Uterus (tissue), 4 donors: Measurements from ENCODE around the gene MS4A7. TPM values are rescaled to one million over a fixed set of nuclear protein-coding genes. Genes with fewer than 3 reads are reported as not detected.

Source experiments
- DNase-seq, 2 donors: peaks; one replicate each; pipeline ENCODE4 v3.0.0-alpha.2; 2019 to 2020
- H3K27ac ChIP-seq, 2 donors: fragments of 200-600 bp; sonication (generic); 1 replicate in 1 of 2; 2 replicates in 1 of 2; pipeline ENCODE4 v1.5.1; 2016 to 2018
- H3K27me3 ChIP-seq, 2 donors: fragments of 200-600 bp; sonication (generic); one replicate each; pipeline ENCODE4 v1.5.1; 2018 to 2019; ENCODE audit warnings: control low read depth in 1 of 2
- H3K36me3 ChIP-seq, 2 donors: fragments of 200-600 bp; sonication (generic); one replicate each; pipeline ENCODE4 v1.5.1; 2019; ENCODE audit warnings: control low read depth in 1 of 2
- H3K4me1 ChIP-seq, 2 donors: fragments of 200-600 bp; sonication (generic); one replicate each; pipeline ENCODE4 v1.5.1; 2018 to 2019; ENCODE audit warnings: control low read depth in 1 of 2
- H3K4me3 ChIP-seq, 2 donors: fragments of 200-600 bp; sonication (generic); 1 replicate in 1 of 2; 2 replicates in 1 of 2; pipeline ENCODE4 v1.5.1; 2018 to 2019; ENCODE audit warnings: mild to moderate bottlenecking in 1 of 2
- H3K9me3 ChIP-seq, 2 donors: fragments of 200-600 bp; sonication (generic); one replicate each; pipeline ENCODE4 v1.5.1; 2019; ENCODE audit warnings: control low read depth in 1 of 2
- POLR2A ChIP-seq, 2 donors: fragments of 450-650 bp; IDR thresholded peaks; one replicate each; pipeline ENCODE4 v1.6.1; 2016; ENCODE audit warnings: antibody characterized with exemption in 2 of 2, mild to moderate bottlenecking in 1 of 2, moderate library complexity in 1 of 2
- intact Hi-C: fragments of 100-400 bp; cut with DNase I; formaldehyde crosslinking; loops from one replicate; pipeline ENCODE4 v1.15.1; 2023; ENCODE audit warnings: low total_unique reads
- total RNA-seq, 4 donors: library from RNA; depleted of rRNA in 3 of 4; stranded (reverse); fragments of >200 nt in 3 of 4; gene quantifications; one replicate each; pipeline versions ENCODE4 v1.1.0 to v1.2.4, GENCODE V29; 2014 to 2023
- TF ChIP-seq, protein P1 (sequence below), 4 experiments: fragments of 200-600 bp in 2 of 4; fragments of 450-650 bp in 2 of 4; sonication (generic) in 2 of 4; IDR thresholded peaks; one replicate each; pipeline ENCODE4 v1.5.1; 2016 to 2019; ENCODE audit warnings: antibody characterized with exemption in 4 of 4, mild to moderate bottlenecking in 2 of 4, moderate library complexity in 1 of 4
- donor health status: DM: yes; HTN: yes; CAD: no.

Gene MS4A7
- total RNA-seq, 4 donors from 2014 or later, result 11.0 to 45.9 (median 29.0) TPM

- Histone ChIP-seq H3K36me3 (no peaks in the 10 kb centered on the region), H3K27me3 (no peaks in the 10 kb centered on the region), H3K4me1 (no peaks in the 10 kb centered on the region), H3K27ac (no peak overlapping the region), H3K4me3 (no peak overlapping the region), H3K9me3 (no peaks in the 10 kb centered on the region)
- DNase-seq, result no peak
- intact Hi-C loops, result no loop called here
- no peak for TF ChIP-seq POLR2A (IDR thresholded peaks at IDR 0.05)
- TF ChIP-seq, protein P1, sequence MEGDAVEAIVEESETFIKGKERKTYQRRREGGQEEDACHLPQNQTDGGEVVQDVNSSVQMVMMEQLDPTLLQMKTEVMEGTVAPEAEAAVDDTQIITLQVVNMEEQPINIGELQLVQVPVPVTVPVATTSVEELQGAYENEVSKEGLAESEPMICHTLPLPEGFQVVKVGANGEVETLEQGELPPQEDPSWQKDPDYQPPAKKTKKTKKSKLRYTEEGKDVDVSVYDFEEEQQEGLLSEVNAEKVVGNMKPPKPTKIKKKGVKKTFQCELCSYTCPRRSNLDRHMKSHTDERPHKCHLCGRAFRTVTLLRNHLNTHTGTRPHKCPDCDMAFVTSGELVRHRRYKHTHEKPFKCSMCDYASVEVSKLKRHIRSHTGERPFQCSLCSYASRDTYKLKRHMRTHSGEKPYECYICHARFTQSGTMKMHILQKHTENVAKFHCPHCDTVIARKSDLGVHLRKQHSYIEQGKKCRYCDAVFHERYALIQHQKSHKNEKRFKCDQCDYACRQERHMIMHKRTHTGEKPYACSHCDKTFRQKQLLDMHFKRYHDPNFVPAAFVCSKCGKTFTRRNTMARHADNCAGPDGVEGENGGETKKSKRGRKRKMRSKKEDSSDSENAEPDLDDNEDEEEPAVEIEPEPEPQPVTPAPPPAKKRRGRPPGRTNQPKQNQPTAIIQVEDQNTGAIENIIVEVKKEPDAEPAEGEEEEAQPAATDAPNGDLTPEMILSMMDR (IDR thresholded peaks at IDR 0.05), result no peak
These were observed 1.7 kb upstream of the MS4A7 start for GRCh38 chr11:60376601-60377000.

- TF ChIP-seq, protein P1 (IDR thresholded peaks at IDR 0.05), result no peak
- TF ChIP-seq POLR2A (IDR thresholded peaks at IDR 0.05), result no peak
- no peak for DNase-seq
These were observed 763 bp upstream of the MS4A7 start for GRCh38 chr11:60377401-60378136.

GRCh38 chr11:60389279-60389910, 11.1 kb downstream of the MS4A7 start:
- TF ChIP-seq, protein P1 (IDR thresholded peaks at IDR 0.05), result no peak
- TF ChIP-seq POLR2A (IDR thresholded peaks at IDR 0.05), result no peak

More at GRCh38 chr11:60377401-60378136, 763 bp upstream of the MS4A7 start:
- no peak overlapping the region for H3K4me3 ChIP-seq
- H3K27ac ChIP-seq, result no peak overlapping the region
- H3K27me3 ChIP-seq, result no peaks in the 10 kb centered on the region
- intact Hi-C loops, result no loop called here
- H3K9me3 ChIP-seq, result no peaks in the 10 kb centered on the region
- no peaks in the 10 kb centered on the region for H3K36me3 ChIP-seq
- no peaks in the 10 kb centered on the region for H3K4me1 ChIP-seq

GRCh38 chr11:60390419-60390818, 12.1 kb downstream of the MS4A7 start:
- Histone ChIP-seq H3K36me3 (no peaks in the 10 kb centered on the region), H3K4me3 (no peak overlapping the region), H3K27me3 (no peaks in the 10 kb centered on the region), H3K4me1 (no peaks in the 10 kb centered on the region), H3K27ac (no peak overlapping the region), H3K9me3 (no peaks in the 10 kb centered on the region)
- intact Hi-C loops, result no loop called here
- no peak for DNase-seq
- TF ChIP-seq POLR2A (IDR thresholded peaks at IDR 0.05), result no peak
- TF ChIP-seq, protein P1 (IDR thresholded peaks at IDR 0.05), result no peak

More at GRCh38 chr11:60389279-60389910, 11.1 kb downstream of the MS4A7 start:
- H3K4me1 ChIP-seq, result no peaks in the 10 kb centered on the region
- no peak for DNase-seq
- H3K27me3 ChIP-seq, result no peaks in the 10 kb centered on the region
- intact Hi-C loops, result no loop called here
- no peaks in the 10 kb centered on the region for H3K36me3 ChIP-seq
- H3K9me3 ChIP-seq, result no peaks in the 10 kb centered on the region
- no peak overlapping the region for H3K27ac ChIP-seq
- H3K4me3 ChIP-seq, result no peak overlapping the region

GRCh38 chr11:60392361-60392760, 14.0 kb downstream of the MS4A7 start:
- no peak overlapping the region for H3K4me3 ChIP-seq
- H3K36me3 ChIP-seq, result no peaks in the 10 kb centered on the region
- no peaks in the 10 kb centered on the region for H3K9me3 ChIP-seq
- no peak overlapping the region for H3K27ac ChIP-seq
- intact Hi-C loops, result no loop called here
- TF ChIP-seq POLR2A (IDR thresholded peaks at IDR 0.05), result no peak
- TF ChIP-seq, protein P1 (IDR thresholded peaks at IDR 0.05), result no peak
- H3K4me1 ChIP-seq, result no peaks in the 10 kb centered on the region
- H3K27me3 ChIP-seq, result no peaks in the 10 kb centered on the region
- no peak for DNase-seq
